Activated CD4-positive, alpha-beta T cell treated with anti-CD3 and anti-CD28 coated beads for 4 hours (primary cell): ENCODE results near the gene FITM1.
A peak's percentile ranks its signal among the peaks of the same experiment; 100 is the strongest.

Experiments used
- DNase-seq, 2 donors: peaks; one replicate each; pipeline ENCODE4 v3.0.0-alpha.2; 2020

FITM1 gene

GRCh38 chr14:24141097-24141880, 10.8 kb downstream of the FITM1 start, which contains the start of gene EMC9:
EMC9 (minus strand) TSS chr14:24141591; CDS start chr14:24141304, 287 bp downstream.
- peak; percentile 100 for DNase-seq

- DNase-seq = no peak
Observed at GRCh38 chr14:24143511-24143910, 13.1 kb downstream of the FITM1 start.

DNA sequence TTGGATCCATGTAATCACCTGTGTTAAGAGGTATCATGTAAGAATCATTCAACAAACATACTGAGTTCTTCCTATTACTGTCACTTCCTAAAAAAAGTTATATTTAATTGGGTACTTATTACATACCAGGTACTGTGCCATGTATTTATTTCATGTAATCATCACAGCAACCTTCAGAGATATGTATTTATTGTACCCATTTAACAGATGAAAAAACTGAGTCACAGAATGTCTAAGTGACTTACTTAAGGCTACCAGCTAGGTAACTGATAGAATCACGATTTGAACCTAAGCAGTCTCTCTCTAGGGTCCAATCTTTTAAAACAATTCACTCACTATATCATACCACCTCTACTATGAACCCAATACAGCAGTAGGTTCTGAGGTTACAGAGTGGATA, 14.0 kb downstream of the FITM1 start:
- DNase-seq = no peak

DNA sequence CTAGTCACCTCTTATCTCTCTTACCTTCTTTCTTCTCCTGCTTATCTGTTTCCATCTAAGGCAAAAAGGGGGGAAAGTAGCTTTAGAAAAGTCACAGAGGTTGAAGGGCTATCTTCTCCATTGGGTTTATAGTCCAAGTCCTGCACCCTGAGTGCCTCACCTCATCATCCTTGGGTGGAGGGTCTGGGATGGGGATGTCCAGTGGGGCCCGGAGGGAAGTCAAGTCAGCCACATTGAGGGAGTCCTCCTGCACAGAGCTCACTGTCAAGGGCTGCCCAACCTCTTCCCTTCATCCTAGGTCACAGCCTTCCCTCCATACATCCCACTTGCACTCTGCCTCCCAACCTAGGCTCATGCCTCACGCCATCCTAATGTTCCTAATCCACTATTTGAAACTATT, 14.8 kb downstream of the FITM1 start:
- DNase-seq = no peak

- no peak for DNase-seq
Observed at GRCh38 chr14:24145690-24146452, 15.4 kb downstream of the FITM1 start.

- DNase-seq = peak; percentile 78 to 83
Observed at GRCh38 chr14:24146453-24146977, 16.1 kb downstream of the FITM1 start, which contains the start of gene PSME2. PSME2 (minus strand) TSS chr14:24146610; CDS start chr14:24146581, 29 bp downstream.

GRCh38 chr14:24146978-24147760, 16.7 kb downstream of the FITM1 start, which contains the start of gene RNF31:
RNF31 (plus strand) TSS chr14:24147498; CDS start chr14:24147699, 201 bp downstream.
- DNase-seq = peak; percentile 98

DNA sequence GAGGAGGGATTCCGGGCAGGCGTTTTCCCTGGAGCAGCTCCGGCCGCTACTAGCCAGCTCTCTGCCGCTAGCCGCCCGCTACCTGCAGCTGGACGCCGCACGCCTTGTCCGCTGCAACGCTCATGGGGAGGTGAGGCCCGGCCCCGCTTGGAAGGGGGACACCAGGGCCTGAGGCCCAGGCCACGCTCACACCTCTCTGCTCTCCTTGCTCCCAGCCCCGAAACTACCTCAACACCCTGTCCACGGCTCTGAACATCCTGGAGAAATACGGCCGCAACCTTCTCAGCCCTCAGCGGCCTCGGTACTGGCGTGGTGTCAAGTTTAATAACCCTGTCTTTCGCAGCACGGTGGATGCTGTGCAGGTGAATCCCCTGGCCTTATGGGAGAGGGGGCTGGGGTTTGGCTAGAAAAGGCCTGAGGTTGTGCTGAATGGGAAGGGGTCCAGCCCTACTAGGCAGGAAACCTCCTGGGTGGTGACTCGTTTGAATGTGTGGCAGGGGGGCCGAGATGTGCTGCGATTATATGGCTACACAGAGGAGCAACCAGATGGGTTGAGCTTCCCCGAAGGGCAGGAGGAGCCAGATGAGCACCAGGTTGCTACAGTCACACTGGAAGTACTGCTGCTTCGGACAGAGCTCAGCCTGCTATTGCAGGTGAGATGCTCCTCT, 17.4 kb downstream of the FITM1 start:
- no peak for DNase-seq

DNA sequence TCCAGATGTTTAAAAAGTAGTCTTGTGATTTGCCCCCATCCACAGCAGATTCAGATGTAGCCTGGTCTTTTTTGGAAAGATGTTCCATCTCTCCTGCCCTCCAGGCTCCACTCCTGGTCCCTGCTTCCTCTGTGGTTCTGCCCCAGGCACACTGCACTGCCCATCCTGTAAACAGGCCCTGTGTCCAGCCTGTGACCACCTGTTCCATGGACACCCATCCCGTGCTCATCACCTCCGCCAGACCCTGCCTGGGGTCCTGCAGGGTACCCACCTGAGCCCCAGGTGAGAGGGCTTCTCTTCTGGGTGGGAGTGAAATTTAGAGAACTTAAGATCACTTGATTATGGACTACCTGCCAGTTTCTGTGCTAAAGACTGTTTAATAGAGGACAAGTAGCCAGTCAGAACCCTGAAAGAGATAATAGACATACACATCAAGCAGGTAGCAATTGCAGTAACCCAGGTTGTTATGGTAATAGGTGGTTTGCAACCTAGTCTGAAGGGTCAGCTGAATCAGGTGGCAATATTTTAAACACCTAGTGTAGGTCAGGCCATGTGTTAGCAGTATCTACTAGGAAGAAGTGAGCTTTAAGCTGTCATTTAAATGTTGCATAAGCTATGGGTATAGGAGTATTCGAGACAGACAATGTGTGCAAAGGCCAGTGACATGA, 19.0 kb downstream of the FITM1 start:
- DNase-seq = no peak

- DNase-seq = no peak
Observed at GRCh38 chr14:24150061-24150460, 19.6 kb downstream of the FITM1 start.

DNA sequence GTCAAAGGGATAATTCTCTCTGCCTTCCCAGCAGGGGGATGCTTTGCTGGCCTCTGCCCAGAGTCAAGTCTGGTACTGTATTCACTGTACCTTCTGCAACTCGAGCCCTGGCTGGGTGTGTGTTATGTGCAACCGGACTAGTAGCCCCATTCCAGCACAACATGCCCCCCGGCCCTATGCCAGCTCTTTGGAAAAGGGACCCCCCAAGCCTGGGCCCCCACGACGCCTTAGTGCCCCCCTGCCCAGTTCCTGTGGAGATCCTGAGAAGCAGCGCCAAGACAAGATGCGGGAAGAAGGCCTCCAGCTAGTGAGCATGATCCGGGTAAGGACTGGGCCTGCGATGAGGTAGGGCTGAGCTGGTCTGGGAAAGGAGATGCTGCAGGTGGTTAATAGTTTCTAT, 20.1 kb downstream of the FITM1 start:
- no peak for DNase-seq

DNA sequence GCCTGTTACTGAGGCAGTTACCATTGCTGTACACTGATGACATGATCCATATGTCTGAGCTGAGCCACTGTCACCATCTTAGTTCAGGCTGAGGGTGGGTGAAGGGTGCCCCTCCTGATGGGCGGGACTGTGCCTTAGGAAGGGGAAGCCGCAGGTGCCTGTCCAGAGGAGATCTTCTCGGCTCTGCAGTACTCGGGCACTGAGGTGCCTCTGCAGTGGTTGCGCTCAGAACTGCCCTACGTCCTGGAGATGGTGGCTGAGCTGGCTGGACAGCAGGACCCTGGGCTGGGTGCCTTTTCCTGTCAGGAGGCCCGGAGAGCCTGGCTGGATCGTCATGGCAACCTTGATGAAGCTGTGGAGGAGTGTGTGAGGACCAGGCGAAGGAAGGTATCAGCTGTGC, 20.5 kb downstream of the FITM1 start:
- no peak for DNase-seq

DNA sequence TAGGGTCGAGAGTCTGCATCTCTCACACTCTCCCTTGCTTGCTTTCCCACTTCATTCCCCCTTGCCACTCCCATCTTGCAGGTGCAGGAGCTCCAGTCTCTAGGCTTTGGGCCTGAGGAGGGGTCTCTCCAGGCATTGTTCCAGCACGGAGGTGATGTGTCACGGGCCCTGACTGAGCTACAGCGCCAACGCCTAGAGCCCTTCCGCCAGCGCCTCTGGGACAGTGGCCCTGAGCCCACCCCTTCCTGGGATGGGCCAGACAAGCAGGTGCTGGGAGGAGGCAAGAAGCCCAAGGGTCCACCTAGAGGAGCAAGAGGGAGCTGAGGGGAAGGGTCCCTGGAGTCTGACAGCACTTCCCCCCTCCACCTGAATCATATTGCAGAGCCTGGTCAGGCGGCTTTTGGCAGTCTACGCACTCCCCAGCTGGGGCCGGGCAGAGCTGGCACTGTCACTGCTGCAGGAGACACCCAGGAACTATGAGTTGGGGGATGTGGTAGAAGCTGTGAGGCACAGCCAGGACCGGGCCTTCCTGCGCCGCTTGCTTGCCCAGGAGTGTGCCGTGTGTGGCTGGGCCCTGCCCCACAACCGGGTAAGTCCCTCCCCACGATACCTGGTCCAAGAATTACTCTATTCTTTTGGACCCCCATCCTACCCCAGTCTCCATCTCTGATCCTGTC, 21.1 kb downstream of the FITM1 start:
- DNase-seq = no peak

GRCh38 chr14:24155100-24155499, 24.6 kb downstream of the FITM1 start:
- DNase-seq = no peak

- no peak for DNase-seq
Observed at GRCh38 chr14:24156840-24157239, 26.4 kb downstream of the FITM1 start.

GRCh38 chr14:24157331-24157730, 26.9 kb downstream of the FITM1 start:
- no peak for DNase-seq

DNA sequence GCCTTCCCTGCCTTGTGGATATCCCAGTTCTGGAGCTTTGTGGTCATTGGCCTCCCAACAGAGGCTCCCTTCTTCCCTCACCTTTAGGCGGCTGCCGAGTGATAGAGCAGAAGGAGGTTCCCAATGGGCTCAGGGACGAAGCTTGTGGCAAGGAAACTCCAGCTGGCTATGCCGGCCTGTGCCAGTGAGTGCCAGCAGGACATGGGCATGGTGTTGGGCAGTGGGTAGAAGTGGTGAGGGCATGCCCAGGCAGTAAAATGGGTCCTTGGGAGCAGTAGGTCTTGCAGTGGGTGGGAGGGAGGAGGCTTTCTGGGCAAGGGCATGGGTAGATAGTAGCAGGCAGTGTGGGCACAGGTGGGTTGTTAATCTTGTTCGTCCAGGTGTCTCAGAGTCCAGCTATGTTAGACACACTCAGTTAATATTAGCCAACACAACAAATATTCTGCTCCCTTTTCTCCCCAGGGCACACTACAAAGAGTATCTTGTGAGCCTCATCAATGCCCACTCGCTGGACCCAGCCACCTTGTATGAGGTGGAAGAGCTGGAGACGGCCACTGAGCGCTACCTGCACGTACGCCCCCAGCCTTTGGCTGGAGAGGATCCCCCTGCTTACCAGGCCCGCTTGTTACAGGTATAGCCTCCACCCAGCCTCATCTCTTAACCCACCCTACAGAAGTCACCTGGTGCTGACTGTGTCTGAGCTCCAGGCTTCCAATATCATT, 29.5 kb downstream of the FITM1 start:
- DNase-seq = no peak

DNA sequence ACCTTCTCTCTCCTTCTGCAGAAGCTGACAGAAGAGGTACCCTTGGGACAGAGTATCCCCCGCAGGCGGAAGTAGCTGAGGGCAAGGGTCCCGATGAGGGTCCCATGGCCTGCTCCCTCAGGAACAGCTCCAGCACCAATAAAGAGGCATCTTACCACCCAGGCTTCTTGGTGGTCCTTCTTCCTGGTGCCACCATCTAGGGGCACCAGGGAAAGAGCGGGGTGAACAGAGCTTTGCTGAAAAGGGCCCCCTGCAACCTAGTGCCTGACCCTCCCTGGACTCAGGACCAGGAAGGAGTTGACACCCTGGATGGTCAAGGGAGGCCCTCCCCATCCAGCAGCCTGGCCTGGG, 30.0 kb downstream of the FITM1 start:
- DNase-seq = no peak

DNA sequence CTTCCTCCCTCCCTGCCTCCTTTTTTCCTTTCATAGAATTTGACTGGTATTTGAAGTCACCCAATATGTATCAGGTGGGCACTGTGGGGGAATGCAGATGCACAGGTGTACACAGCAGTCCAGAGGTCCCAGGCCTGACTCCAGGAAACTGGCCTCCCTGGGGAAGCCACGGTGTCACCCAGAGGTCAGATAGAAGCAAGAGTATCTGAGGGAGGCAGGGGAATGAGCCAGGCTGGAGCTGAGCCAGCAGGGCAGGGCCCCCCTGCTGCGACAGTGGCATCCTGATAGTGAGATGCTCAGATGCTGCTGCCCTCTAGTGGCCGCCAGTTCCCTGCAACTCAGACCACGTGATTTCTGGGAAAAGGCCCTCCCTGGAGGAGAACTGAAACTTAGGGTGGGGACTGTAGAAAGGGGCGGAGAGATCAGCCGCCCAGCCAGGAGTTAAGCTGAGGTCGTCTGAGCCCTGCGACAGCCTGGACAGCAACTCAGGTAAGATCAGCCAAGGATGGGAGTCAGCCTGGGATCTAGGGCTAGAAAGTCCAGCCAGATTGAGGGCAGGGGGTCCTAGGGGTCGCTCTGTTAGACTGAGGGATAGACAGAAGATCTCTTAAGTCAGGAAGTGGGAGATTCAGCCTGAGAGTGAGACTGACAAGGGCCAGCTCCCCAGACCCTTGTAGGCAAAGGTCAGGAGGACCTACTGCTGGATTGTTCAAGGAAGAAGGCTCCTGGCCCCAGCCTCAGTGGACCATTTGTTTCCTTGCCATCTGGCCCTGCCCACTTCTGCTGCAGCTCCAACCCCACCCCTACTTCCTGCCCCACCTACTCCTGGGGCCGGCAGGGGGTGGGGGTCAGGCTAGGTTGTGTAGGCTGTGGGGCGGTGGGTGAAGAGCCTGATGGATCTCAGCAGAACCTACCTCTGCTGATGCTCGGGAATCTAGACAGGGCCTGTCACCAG, 30.7 kb downstream of the FITM1 start, which contains the start of gene IRF9:
TSS of gene IRF9 (plus strand) at position 416 of the 955 bp plus-strand sequence. CDS start 880 bp downstream, outside the sequence.
- DNase-seq = peak; percentile 97 to 99
